AG10803 (cell line): ENCODE measurements around the gene UNC5CL.

ENCODE experiments used
- DNase-seq: peaks from one replicate; pipeline ENCODE4 v3.0.0; 2010; ENCODE audit warnings: low read depth
- H3K4me3 ChIP-seq: 2 replicates; pipeline ENCODE4 v1.5.1; 2011; ENCODE audit warnings: mild to moderate bottlenecking, low read length, control low read depth
- TF ChIP-seq, protein P1 (sequence below): conservative IDR thresholded peaks from 2 replicates; pipeline ENCODE4 v1.5.1; 2011; ENCODE audit warnings: mild to moderate bottlenecking, low read length, control low read depth, inconsistent platforms

The UNC5CL gene

DNA sequence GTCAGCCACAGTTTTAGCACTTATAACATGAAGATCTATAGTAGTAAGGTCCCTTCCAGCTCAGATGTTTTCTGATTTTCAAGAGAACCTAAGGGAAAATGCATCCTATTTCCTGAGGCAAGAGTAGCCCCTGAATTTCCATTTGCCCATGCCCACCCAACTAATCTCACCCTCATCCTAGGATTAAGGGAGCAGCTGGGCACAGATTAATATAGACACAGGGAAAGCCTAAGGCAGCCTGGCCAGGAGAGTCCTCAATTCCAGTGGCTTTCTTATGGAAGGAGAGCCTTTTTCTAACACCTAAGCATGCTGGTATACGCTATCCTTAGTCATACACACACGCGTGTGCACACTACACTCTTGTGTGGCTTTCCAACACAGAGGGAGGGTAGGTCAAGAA, 15.5 kb upstream of the UNC5CL start:
- DNase-seq: no peak
- TF ChIP-seq, protein P1, sequence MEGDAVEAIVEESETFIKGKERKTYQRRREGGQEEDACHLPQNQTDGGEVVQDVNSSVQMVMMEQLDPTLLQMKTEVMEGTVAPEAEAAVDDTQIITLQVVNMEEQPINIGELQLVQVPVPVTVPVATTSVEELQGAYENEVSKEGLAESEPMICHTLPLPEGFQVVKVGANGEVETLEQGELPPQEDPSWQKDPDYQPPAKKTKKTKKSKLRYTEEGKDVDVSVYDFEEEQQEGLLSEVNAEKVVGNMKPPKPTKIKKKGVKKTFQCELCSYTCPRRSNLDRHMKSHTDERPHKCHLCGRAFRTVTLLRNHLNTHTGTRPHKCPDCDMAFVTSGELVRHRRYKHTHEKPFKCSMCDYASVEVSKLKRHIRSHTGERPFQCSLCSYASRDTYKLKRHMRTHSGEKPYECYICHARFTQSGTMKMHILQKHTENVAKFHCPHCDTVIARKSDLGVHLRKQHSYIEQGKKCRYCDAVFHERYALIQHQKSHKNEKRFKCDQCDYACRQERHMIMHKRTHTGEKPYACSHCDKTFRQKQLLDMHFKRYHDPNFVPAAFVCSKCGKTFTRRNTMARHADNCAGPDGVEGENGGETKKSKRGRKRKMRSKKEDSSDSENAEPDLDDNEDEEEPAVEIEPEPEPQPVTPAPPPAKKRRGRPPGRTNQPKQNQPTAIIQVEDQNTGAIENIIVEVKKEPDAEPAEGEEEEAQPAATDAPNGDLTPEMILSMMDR: no peak
- H3K4me3 ChIP-seq: no peak overlapping the region

DNA sequence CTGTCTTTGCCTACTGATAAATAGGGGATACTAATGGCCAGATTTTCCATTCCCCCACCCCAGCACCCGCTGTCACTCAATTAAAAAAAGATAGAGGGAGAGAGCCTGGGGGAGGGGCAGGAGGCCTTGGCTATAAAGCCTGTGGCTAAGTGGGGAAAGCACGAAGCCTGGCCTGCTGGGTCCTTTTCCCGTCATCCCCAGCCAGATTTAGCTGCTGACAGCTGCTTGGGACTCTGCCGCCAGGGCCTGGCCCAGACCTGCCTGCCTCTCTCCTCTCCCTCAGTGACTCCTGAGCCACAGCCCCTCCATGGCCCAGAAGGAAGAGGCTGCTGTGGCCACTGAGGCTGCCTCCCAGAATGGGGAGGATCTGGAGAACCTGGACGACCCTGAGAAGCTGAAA, 14.0 kb upstream of the UNC5CL start, which contains the start of gene APOBEC2:
TSS of gene APOBEC2 (plus strand) at position 162 of the 400 bp plus-strand sequence. CDS start at position 308, 146 bp downstream.
- TF ChIP-seq, protein P1: no peak
- no peak within 1 kb of the TSS for H3K4me3 ChIP-seq
- no peak for DNase-seq

DNA sequence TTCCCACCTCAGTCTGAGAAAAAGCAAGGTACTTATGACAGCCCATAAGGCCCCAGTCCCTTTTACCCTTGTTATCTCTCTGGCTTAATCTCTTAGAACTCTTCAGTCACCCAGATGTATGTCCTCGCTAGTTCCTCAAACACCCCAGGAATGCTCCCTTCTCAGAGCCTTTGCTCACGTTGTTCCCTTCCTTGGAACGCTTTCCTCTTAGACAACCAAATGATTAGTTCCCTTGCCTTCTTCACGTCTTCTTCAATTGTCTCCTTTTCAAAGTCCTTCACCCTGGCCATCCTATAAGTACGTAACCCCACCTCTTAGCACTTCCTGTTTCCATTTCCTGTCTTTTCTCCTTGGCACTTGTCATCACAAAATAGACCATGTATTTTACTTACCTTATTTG, 12.9 kb upstream of the UNC5CL start:
- no peak for DNase-seq
- TF ChIP-seq, protein P1: no peak
- H3K4me3 ChIP-seq: no peak overlapping the region

DNA sequence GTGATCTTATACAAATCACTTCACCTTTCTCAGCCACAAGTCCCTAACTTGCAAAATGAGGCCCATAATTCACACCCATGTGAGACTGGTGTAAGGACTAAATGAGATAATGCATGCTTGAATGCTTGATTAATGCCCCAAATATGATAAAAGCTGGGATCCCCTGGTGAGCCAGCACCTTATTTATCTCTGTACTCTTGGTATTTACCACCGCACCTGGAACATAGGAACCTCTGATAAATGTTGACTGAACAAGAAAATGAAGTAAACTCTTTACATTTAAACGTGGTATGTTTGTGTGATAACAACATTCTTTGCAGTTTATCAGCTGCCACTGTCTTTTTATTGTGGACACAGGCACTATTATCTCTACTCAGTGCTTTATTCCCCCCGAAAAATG, 11.5 kb upstream of the UNC5CL start:
- no peak overlapping the region for H3K4me3 ChIP-seq
- no peak for DNase-seq
- TF ChIP-seq, protein P1: no peak

DNA sequence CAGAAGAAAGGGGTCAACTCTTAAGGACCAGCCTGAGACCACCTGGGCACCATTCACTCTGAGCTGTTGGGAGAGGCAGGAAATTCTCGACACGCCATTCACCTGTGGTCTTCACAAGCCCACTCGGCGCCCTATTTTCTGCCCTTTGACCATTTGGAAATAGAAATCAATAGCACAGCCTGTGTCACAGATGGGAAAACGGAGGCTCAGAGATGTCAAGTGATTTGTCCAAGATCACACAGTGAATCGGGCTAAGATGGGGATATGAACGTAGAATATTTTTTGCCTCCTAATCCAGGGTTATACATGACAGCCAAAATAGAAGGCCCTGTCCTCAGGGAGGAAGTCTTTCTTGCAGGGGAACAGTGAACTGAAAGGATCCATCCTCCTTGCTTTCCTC, 10.9 kb upstream of the UNC5CL start:
- H3K4me3 ChIP-seq: no peak overlapping the region
- TF ChIP-seq, protein P1: no peak

DNA sequence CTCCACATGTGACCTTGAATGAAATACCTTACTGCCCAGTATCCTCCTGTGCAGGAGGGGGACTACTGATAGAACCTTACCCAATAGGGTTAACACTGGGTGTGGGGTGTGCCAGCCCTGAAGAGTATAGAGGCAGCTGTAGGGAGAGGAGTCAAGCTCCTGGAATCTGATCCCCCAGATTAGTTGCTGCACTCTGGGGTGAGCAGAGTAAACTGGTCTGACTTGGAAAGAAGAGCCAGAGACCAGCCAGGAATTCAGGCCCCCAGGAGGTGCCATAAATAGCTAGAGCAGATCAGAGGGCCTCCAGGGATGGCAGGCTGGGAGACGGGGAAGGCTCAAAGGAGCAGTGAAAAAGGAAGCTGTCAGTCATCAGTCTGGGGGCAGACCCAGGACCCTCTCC, 10.5 kb upstream of the UNC5CL start:
- no peak overlapping the region for H3K4me3 ChIP-seq
- DNase-seq: no peak
- TF ChIP-seq, protein P1: no peak

More for the DNA sequence above, 10.9 kb upstream of the UNC5CL start:
- no peak for DNase-seq

DNA sequence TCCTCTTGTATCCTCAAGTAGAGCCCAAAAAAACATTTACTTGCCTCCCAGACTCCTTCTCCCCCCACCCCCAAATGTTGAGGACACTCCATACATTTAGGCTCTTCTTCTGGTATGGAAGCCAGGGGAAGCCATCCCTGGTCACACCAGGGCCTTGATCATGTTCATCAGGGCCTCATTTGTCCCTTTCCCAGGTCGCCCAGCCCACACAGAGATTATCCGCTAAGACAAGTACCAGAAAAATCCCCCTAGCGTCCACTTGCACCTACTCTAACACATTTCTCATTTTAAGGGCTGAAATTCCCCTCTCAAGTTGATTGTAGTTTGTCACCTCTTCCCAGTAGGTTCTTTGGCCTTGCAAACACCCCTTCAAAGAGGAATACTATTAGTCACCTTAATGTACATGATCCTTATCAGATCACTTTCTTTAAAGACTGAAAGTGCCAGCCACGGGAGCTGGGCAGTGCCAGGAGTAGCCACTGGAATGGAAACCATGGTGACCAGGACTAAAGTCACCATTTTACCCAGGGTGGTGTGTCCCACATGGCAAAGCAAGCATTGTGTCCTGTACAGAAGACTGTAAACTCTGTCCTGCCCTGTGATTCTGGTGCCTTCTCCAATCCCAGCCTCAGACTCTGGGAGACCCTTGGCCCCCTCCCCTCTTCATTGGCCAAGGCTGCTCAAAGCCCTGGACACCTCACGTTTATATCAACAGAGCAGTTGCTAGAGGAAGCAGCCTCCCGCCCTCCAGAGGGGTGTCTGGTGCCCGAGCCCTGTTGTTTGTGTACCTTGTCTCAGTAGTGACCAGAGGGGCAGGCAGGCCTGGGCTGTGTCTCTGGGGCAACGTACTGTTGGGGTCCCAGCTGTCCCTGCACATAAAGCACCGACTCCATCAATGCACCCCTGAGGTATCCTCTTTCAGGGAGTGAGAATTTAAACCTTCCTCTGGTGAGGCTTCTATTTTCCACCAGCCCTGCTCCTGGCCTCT, 9.0 kb upstream of the UNC5CL start:
- H3K4me3 ChIP-seq: no peak overlapping the region
- DNase-seq: no peak
- TF ChIP-seq, protein P1: no peak
